Fibroblast of lung (primary cell): Measurements from ENCODE around the gene MACROH2A2.

ENCODE experiments used
- CTCF ChIP-seq, 2 donors: IDR thresholded peaks in 1 of 2; conservative IDR thresholded peaks in 1 of 2; 1 replicate in 1 of 2; 2 replicates in 1 of 2; pipeline ENCODE4 v1.5.1; 2011 to 2012; ENCODE audit warnings: low read length in 2 of 2, control low read depth in 1 of 2, inconsistent platforms in 1 of 2, low read depth in 1 of 2, mild to moderate bottlenecking in 1 of 2
- EZH2 ChIP-seq: IDR thresholded peaks from 2 replicates; pipeline ENCODE4 v1.5.1; 2012; ENCODE audit warnings: low read length, control low read depth, mild to moderate bottlenecking; ENCODE audit errors: missing control alignments

GRCh38 chr10:70035531-70035930 is 17.1 kb upstream of the MACROH2A2 start:
- TF ChIP-seq EZH2 (no peak), CTCF (conservative IDR thresholded peaks at IDR 0.05 in 1 of 2, IDR thresholded peaks at IDR 0.05 in 1 of 2; ENCODE audit: low read depth in 1 of 2, low read length in 2 of 2) (no peak)
